A549 (cell line): ENCODE results near the gene DNAJC10.

ENCODE experiments used
- CTCF ChIP-seq: fragments of >200 bp; sonication (Bioruptor Twin); formaldehyde crosslinking; IDR thresholded peaks from 3 replicates; pipeline ENCODE4 v1.5.1; 2016
- ESRRA ChIP-seq: fragments of 150-350 bp; IDR thresholded peaks from 2 replicates; pipeline ENCODE4 v1.6.1; 2014; ENCODE audit warnings: mild to moderate bottlenecking, low read length, borderline replicate concordance
- NFE2L2 ChIP-seq: fragments of 150-350 bp; conservative IDR thresholded peaks from 2 replicates; pipeline ENCODE4 v1.6.1; 2014; ENCODE audit warnings: low read length
- TP53 ChIP-seq: fragments of 250-450 bp; sonication (Bioruptor Pico); IDR thresholded peaks from 2 replicates; pipeline ENCODE4 v1.5.0; 2021; ENCODE audit warnings: mild to moderate bottlenecking, moderate library complexity
- ZSCAN20 ChIP-seq: fragments of 250-450 bp; sonication (Bioruptor Pico); IDR thresholded peaks from 2 replicates; pipeline ENCODE4 v1.8.0; 2022; ENCODE audit warnings: mild to moderate bottlenecking, moderate library complexity

DNA sequence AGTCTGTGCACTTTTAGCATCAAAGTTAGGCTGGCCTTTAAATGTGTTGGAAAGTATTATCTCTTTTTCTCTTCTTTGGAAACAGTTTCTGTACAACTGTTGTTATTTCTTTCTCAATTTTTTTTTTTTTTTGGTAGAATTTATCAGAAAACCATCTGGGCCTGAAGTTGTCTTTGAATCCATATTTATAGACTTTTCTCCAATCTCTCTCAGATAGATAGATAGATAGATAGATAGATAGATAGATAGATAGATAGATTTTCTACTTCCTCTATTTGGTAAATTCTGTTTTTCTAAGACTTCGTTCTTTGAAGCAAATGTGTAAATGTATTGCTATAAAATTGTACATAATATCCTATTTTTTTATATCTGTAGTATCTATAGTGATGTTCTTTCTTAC, 17.5 kb downstream of the DNAJC10 start:
- TF ChIP-seq CTCF, result no peak
- TF ChIP-seq ESRRA, result no peak
- TF ChIP-seq TP53 (CRISPR knock-in tag), result no peak
- no peak for TF ChIP-seq ZSCAN20
- TF ChIP-seq NFE2L2, result no peak
